H1 (cell line): ENCODE measurements around the gene NR3C1. TPM values are rescaled to one million over a fixed set of nuclear protein-coding genes. Genes with fewer than 3 reads are reported as not detected.

Source experiments
- CTCF ChIA-PET: fragments of 300-600 bp; sonication (Branson Sonifier 250); formaldehyde crosslinking; loops from one replicate; lab custom pipeline; 2021; ENCODE audit not compliant: partially characterized antibody; lab: Charles Lee
- POLR2A ChIA-PET: fragments of 300-600 bp; sonication (Branson Sonifier 250); formaldehyde crosslinking; loops from one replicate; lab custom pipeline; 2021; ENCODE audit warnings: inconsistent platforms; ENCODE audit not compliant: partially characterized antibody; lab: Charles Lee
- DNase-seq, 2 experiments: peaks; one replicate each; pipeline versions ENCODE4 v3.0.0 to v3.0.0-alpha.2; 2010 to 2022; ENCODE audit warnings: low spot score in 2 of 2, low read depth in 1 of 2, mixed read lengths in 1 of 2
- FAIRE-seq: peaks from 2 replicates; lab custom pipeline; 2011; peaks lifted over from hg19 to GRCh38; lab: Jason Lieb, UNC
- H2AFZ ChIP-seq: 2 replicates; pipeline ENCODE4 v1.8.1; 2012; ENCODE audit warnings: low read length, inconsistent platforms
- H2AK5ac ChIP-seq: 2 replicates; pipeline ENCODE4 v1.6.1; 2013; ENCODE audit warnings: low read depth, low read length
- H2BK120ac ChIP-seq: replicated peaks from 2 replicates; pipeline ENCODE3; 2013; ENCODE audit warnings: low read depth, low read length, inconsistent platforms
- H2BK12ac ChIP-seq: 2 replicates; pipeline ENCODE4 v1.6.1; 2013; ENCODE audit warnings: low read depth, low read length
- H2BK15ac ChIP-seq: 2 replicates; pipeline ENCODE4 v1.6.1; 2013; ENCODE audit warnings: low read length
- H2BK20ac ChIP-seq: 2 replicates; pipeline ENCODE4 v1.6.1; 2013; ENCODE audit warnings: low read length
- H2BK5ac ChIP-seq: 2 replicates; pipeline ENCODE4 v1.6.1; 2013; ENCODE audit warnings: low read depth, low read length
- H3K14ac ChIP-seq: 2 replicates; pipeline ENCODE4 v1.6.1; 2013; ENCODE audit warnings: inconsistent platforms; ENCODE audit not compliant: insufficient read length
- H3K18ac ChIP-seq: 2 replicates; pipeline ENCODE4 v1.6.1; 2013; ENCODE audit warnings: low read length; ENCODE audit errors: extremely low read depth
- H3K23ac ChIP-seq: 2 replicates; pipeline ENCODE4 v1.6.1; 2013; ENCODE audit warnings: inconsistent platforms; ENCODE audit not compliant: insufficient read length
- H3K23me2 ChIP-seq: 2 replicates; pipeline ENCODE4 v1.6.1; 2013; ENCODE audit warnings: low read depth, low read length
- H3K27ac ChIP-seq: 2 replicates; pipeline ENCODE4 v1.6.1; 2011; ENCODE audit warnings: low read depth, low read length, inconsistent platforms
- H3K27me3 ChIP-seq, 4 experiments: replicated peaks in 1 of 4; 1 replicate in 1 of 4; 2 replicates in 3 of 4; pipeline versions ENCODE4 v1.6.1 to v1.8.1; 2011 to 2013; ENCODE audit warnings: low read length in 3 of 4, mild to moderate bottlenecking in 3 of 4, inconsistent platforms in 2 of 4, mixed read lengths in 2 of 4, moderate library complexity in 1 of 4; ENCODE audit not compliant: control insufficient read depth in 3 of 4, insufficient read depth in 3 of 4; ENCODE audit errors: extremely low read depth in 1 of 4
- H3K36me3 ChIP-seq, 4 experiments: 2 replicates each; pipeline versions ENCODE4 v1.6.1 to v1.8.1; 2011 to 2013; ENCODE audit warnings: mild to moderate bottlenecking in 4 of 4, low read length in 3 of 4, moderate library complexity in 2 of 4, control low read depth in 1 of 4, inconsistent platforms in 1 of 4; ENCODE audit not compliant: insufficient read depth in 4 of 4, control insufficient read depth in 2 of 4
- H3K4ac ChIP-seq: replicated peaks from 2 replicates; pipeline ENCODE3; 2013; ENCODE audit warnings: low read length, low read depth, mixed read lengths, inconsistent platforms; ENCODE audit not compliant: insufficient read length
- H3K4me1 ChIP-seq, 4 experiments: replicated peaks in 1 of 4; 1 replicate in 1 of 4; 2 replicates in 3 of 4; pipeline versions ENCODE4 v1.6.1 to v1.8.1; 2011 to 2013; ENCODE audit warnings: low read length in 3 of 4, inconsistent platforms in 2 of 4, mixed read lengths in 1 of 4; ENCODE audit not compliant: insufficient read depth in 4 of 4, control insufficient read depth in 3 of 4
- H3K4me2 ChIP-seq, 2 experiments: 2 replicates each; pipeline versions ENCODE4 v1.6.1 to v1.8.1; 2011 to 2013; ENCODE audit warnings: low read depth in 2 of 2, low read length in 2 of 2, control low read depth in 1 of 2, inconsistent platforms in 1 of 2, mild to moderate bottlenecking in 1 of 2; ENCODE audit not compliant: insufficient read depth in 1 of 2
- H3K4me3 ChIP-seq, 4 experiments: fragments of 200-600, 300-600 bp in 1 of 4; sonication (generic), shearing (Covaris generic), sonication (Bioruptor Twin) in 1 of 4; 2 replicates each; pipeline versions ENCODE4 v1.5.1 to v1.8.1; 2011 to 2016; ENCODE audit warnings: low read length in 4 of 4, low read depth in 3 of 4, control low read depth in 2 of 4, inconsistent platforms in 2 of 4, mild to moderate bottlenecking in 2 of 4, mixed read lengths in 1 of 4, moderate library complexity in 1 of 4; ENCODE audit not compliant: insufficient read depth in 2 of 4; ENCODE audit errors: extremely low read depth in 1 of 4
- H3K56ac ChIP-seq: replicated peaks from 2 replicates; pipeline ENCODE3; 2013; ENCODE audit warnings: low read depth, mild to moderate bottlenecking, mixed read lengths, low read length, inconsistent platforms; ENCODE audit not compliant: insufficient read length
- H3K79me1 ChIP-seq: 2 replicates; pipeline ENCODE4 v1.6.1; 2013; ENCODE audit warnings: low read depth, low read length, control low read depth
- H3K79me2 ChIP-seq, 2 experiments: 2 replicates each; pipeline versions ENCODE4 v1.6.1 to v1.8.1; 2012 to 2013; ENCODE audit warnings: low read length in 2 of 2, mild to moderate bottlenecking in 2 of 2, inconsistent platforms in 1 of 2; ENCODE audit not compliant: insufficient read depth in 2 of 2, control insufficient read depth in 1 of 2
- H3K9ac ChIP-seq, 4 experiments: replicated peaks in 1 of 4; 1 replicate in 1 of 4; 2 replicates in 3 of 4; pipeline versions ENCODE4 v1.6.1 to v1.8.1; 2011 to 2013; ENCODE audit warnings: low read depth in 3 of 4, low read length in 3 of 4, control low read depth in 2 of 4, mild to moderate bottlenecking in 2 of 4, moderate library complexity in 2 of 4, inconsistent platforms in 1 of 4; ENCODE audit errors: extremely low read depth in 1 of 4
- H3K9me3 ChIP-seq, 2 experiments: 2 replicates each; pipeline versions ENCODE4 v1.6.1 to v1.8.1; 2012 to 2013; ENCODE audit warnings: mild to moderate bottlenecking in 2 of 2, moderate library complexity in 2 of 2, control low read depth in 1 of 2, inconsistent platforms in 1 of 2, low read depth in 1 of 2, low read length in 1 of 2, mixed read lengths in 1 of 2; ENCODE audit not compliant: insufficient read depth in 2 of 2
- H4K20me1 ChIP-seq, 2 experiments: replicated peaks in 1 of 2; 2 replicates each; pipeline versions ENCODE3 to v1.8.1; 2011 to 2013; ENCODE audit warnings: inconsistent platforms in 2 of 2, low read length in 2 of 2, mild to moderate bottlenecking in 1 of 2; ENCODE audit not compliant: insufficient read depth in 2 of 2, control insufficient read depth in 1 of 2
- H4K5ac ChIP-seq: 2 replicates; pipeline ENCODE4 v1.6.1; 2013; ENCODE audit warnings: low read length, low read depth, mixed read lengths, inconsistent platforms; ENCODE audit not compliant: insufficient read length
- H4K8ac ChIP-seq: 2 replicates; pipeline ENCODE4 v1.8.0; 2013; ENCODE audit warnings: mild to moderate bottlenecking, moderate library complexity, low read length, inconsistent platforms; ENCODE audit not compliant: insufficient read depth; ENCODE audit errors: extremely low read depth
- H4K91ac ChIP-seq: replicated peaks from 2 replicates; pipeline ENCODE3; 2013; ENCODE audit warnings: low read length, mixed read lengths, inconsistent platforms; ENCODE audit not compliant: insufficient read length
- CHD2 ChIP-seq: IDR thresholded peaks from 2 replicates; pipeline ENCODE4 v1.6.1; 2012; ENCODE audit warnings: low read length, improper control_type of control experiment
- WGBS, 2 experiments: shearing (Covaris generic) in 1 of 2; methylation state at CpG; one replicate each; pipeline versions ENCODE4 v1.1.6 to v1.1.7; 2013 to 2015; ENCODE audit warnings: low lambda C conversion rate in 2 of 2, mixed read lengths in 2 of 2, inconsistent platforms in 1 of 2, low coverage in 1 of 2, missing lambda C conversion rate in 1 of 2; ENCODE audit not compliant: insufficient replicate concordance in 2 of 2, insufficient coverage in 1 of 2, insufficient read length in 1 of 2; ENCODE audit errors: extremely low coverage in 1 of 2, missing lambda C conversion rate in 1 of 2; 5-methylcytosine and 5-hydroxymethylcytosine counted together
- polyA plus RNA-seq, 7 experiments: library from polyadenylated mRNA; depleted of rRNA in 3 of 7; stranded (reverse) in 5 of 7; unstranded in 2 of 7; fragments of >200 nt in 5 of 7; fragments of 200-250 nt in 2 of 7; gene quantifications; 1 replicate in 5 of 7; 2 replicates in 1 of 7; 4 replicates in 1 of 7; pipeline versions ENCODE4 v1.2.1 to v1.2.3, GENCODE V29; 2011 to 2013; ENCODE audit warnings: missing spikeins in 2 of 7, mixed read lengths in 2 of 7
- total RNA-seq: library from RNA; stranded (reverse); fragmentation: NEBNext Ultra II Directional; extraction: Animal tissue kit (Norgen Biotek cat#: 25700); gene quantifications from 2 replicates; pipeline ENCODE4 v1.2.1, GENCODE V29; 2021

Gene NR3C1
- total and polyA plus RNA-seq, 2 of the 8 experiments (the other 6 are each of a cell fraction or from before 2014, with no cell fraction given), result 1.7 to 5.4 TPM

- H2AFZ ChIP-seq, result no peak overlapping the region
- H3K14ac ChIP-seq, result no peak overlapping the region
- no peak overlapping the region for H3K4ac ChIP-seq
- no peak overlapping the region for H3K9ac ChIP-seq
- H3K56ac ChIP-seq, result no peak overlapping the region
- H2AK5ac ChIP-seq, result no peak overlapping the region
- no peak overlapping the region for H2BK120ac ChIP-seq
- H2BK20ac ChIP-seq, result no peak overlapping the region
- no peaks in the 10 kb centered on the region for H3K36me3 ChIP-seq
- no peaks in the 10 kb centered on the region for H3K4me1 ChIP-seq
- H2BK12ac ChIP-seq, result no peak overlapping the region
- DNase-seq (no peak), FAIRE-seq (no peak)
- H2BK15ac ChIP-seq, result no peak overlapping the region
- ChIA-PET CTCF (interaction anchor here (0.6 kb wide), 1 partner anchor 57 kb away, joined by 3 read pairs; no protein-coding TSS in a partner anchor), POLR2A (no interaction called here)
- H2BK5ac ChIP-seq, result no peak overlapping the region
- H3K27me3 ChIP-seq, result no peaks in the 10 kb centered on the region
- H4K8ac ChIP-seq, result no peak overlapping the region
- H3K23me2 ChIP-seq, result no peaks in the 10 kb centered on the region
- H3K4me3 ChIP-seq, result no peak overlapping the region
- no peak overlapping the region for H3K27ac ChIP-seq
- H4K5ac ChIP-seq, result no peak overlapping the region
- H4K91ac ChIP-seq, result no peak overlapping the region
- 91% methylated on average over 3 of the region's 3 CpGs; no CpG with 5 or more reads in 1 of the 2 experiments for WGBS, 2 experiments
- no peak overlapping the region for H3K23ac ChIP-seq
- H3K79me1 ChIP-seq, result no peaks in the 10 kb centered on the region
- H3K4me2 ChIP-seq, result no peak overlapping the region
- no peaks in the 10 kb centered on the region for H3K79me2 ChIP-seq
- no peak overlapping the region for H3K18ac ChIP-seq
- H4K20me1 ChIP-seq, result no peaks in the 10 kb centered on the region
- H3K9me3 ChIP-seq, result no peaks in the 10 kb centered on the region
- TF ChIP-seq CHD2, result no peak
These were observed 68.6 kb downstream of the NR3C1 start for GRCh38 chr5:143334903-143335302.
